Activated effector memory CD4-positive, alpha-beta T cell treated with anti-CD3 and anti-CD28 coated beads, Interleukin-2, amount 50 U/mL, for 16 hours (primary cell): Measurements from ENCODE around the gene ANKS4B.
"Not testable (repeated sequence)": the region's sequence is repeated elsewhere in the genome, so short reads cannot be mapped to it uniquely, and the experiment has no call there.

Experiments used
- DNase-seq: peaks from one replicate; pipeline ENCODE4 v3.0.0-alpha.2; 2020

Gene ANKS4B

GRCh38 chr16:21233521-21234150 is at the start of gene ANKS4B:
ANKS4B (plus strand) TSS chr16:21233699; CDS start chr16:21233738, 39 bp downstream.
- no peak for DNase-seq

GRCh38 chr16:21183995-21184394 is 49.5 kb upstream of the ANKS4B start:
- no peak for DNase-seq

GRCh38 chr16:21184834-21185233 is 48.7 kb upstream of the ANKS4B start:
- DNase-seq, result no peak

GRCh38 chr16:21185659-21186325 is 47.7 kb upstream of the ANKS4B start:
- DNase-seq, result no peak

- DNase-seq, result no peak
Observed at GRCh38 chr16:21186326-21186691, 47.2 kb upstream of the ANKS4B start.

- no peak for DNase-seq
Observed at GRCh38 chr16:21189311-21189710, 44.2 kb upstream of the ANKS4B start.

GRCh38 chr16:21190013-21190412 is 43.5 kb upstream of the ANKS4B start:
- DNase-seq, result no peak

- DNase-seq, result no peak
Observed at GRCh38 chr16:21190599-21190998, 42.9 kb upstream of the ANKS4B start.

- no peak for DNase-seq
Observed at GRCh38 chr16:21192991-21193390, 40.5 kb upstream of the ANKS4B start.

- no peak for DNase-seq
Observed at GRCh38 chr16:21194771-21195301, 38.7 kb upstream of the ANKS4B start.

GRCh38 chr16:21195330-21195729 is 38.2 kb upstream of the ANKS4B start:
- DNase-seq, result not testable (repeated sequence)

- DNase-seq, result no peak
Observed at GRCh38 chr16:21197112-21197511, 36.4 kb upstream of the ANKS4B start.

GRCh38 chr16:21197621-21198020 is 35.9 kb upstream of the ANKS4B start:
- no peak for DNase-seq

- DNase-seq, result no peak
Observed at GRCh38 chr16:21199607-21200218, 33.8 kb upstream of the ANKS4B start.

- no peak for DNase-seq
Observed at GRCh38 chr16:21203155-21203797, 30.2 kb upstream of the ANKS4B start.

GRCh38 chr16:21205303-21205702 is 28.2 kb upstream of the ANKS4B start:
- no peak for DNase-seq

- DNase-seq, result no peak
Observed at GRCh38 chr16:21206550-21206949, 26.9 kb upstream of the ANKS4B start.

GRCh38 chr16:21208446-21209230 is 24.9 kb upstream of the ANKS4B start:
- DNase-seq, result no peak

- no peak for DNase-seq
Observed at GRCh38 chr16:21211486-21211885, 22.0 kb upstream of the ANKS4B start, which contains the start of gene ZP2. ZP2 (minus strand) TSS chr16:21211574; CDS start chr16:21211547, 27 bp downstream.

- no peak for DNase-seq
Observed at GRCh38 chr16:21214086-21214485, 19.4 kb upstream of the ANKS4B start.

GRCh38 chr16:21217121-21217520 is 16.4 kb upstream of the ANKS4B start:
- DNase-seq, result no peak

GRCh38 chr16:21218153-21218552 is 15.3 kb upstream of the ANKS4B start:
- DNase-seq, result no peak

GRCh38 chr16:21219551-21219950 is 13.9 kb upstream of the ANKS4B start:
- no peak for DNase-seq
